ENCODE data around the gene ANKRD9.

ANKRD9 gene

DNA sequence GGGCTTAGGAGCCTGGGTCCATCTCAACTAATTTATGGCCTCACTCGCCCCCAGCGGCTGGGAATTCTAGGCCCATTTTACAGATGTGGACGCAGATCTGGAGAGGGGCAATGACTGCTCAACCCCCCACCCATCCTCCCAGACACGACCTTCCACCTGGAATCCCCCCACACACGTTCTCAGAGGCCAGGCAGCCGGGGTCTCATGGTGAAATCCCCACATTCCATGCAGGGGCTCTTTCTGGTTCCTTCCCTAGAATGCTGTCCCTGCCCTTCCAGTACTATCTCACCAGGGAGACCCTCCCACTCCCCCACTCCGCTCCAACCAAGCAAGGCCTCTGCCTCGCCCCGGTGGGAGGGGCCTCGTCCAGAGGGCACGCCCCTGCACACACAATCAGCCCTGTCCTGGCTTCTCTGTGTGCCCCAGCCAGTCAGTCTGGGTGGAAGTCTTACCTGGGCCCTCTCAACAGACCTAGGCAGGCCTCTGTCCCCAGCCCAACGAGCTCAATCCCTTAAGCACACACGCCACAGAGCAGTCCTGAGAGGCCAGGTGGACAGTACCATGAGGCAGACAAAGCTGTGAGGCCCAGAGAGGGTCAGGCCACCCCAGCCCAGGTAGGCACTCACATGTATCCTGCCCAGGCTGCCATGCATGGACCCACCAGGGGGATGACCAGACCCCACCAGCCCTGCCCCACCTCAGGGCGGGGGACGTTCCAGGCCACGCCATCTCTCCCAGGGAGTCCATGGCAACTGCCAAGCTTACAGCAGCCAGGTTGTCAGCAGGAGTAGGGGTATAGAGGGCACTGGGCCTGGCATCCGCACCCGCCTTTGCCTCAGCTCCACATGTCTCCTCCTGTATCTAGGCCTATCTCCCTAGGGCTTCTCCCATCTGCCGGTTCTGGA lies 1.3 kb upstream of the ANKRD9 start:
- DNase-seq (ENCODE audit: low spot score): no peak
- TF ChIP-seq, protein P1, sequence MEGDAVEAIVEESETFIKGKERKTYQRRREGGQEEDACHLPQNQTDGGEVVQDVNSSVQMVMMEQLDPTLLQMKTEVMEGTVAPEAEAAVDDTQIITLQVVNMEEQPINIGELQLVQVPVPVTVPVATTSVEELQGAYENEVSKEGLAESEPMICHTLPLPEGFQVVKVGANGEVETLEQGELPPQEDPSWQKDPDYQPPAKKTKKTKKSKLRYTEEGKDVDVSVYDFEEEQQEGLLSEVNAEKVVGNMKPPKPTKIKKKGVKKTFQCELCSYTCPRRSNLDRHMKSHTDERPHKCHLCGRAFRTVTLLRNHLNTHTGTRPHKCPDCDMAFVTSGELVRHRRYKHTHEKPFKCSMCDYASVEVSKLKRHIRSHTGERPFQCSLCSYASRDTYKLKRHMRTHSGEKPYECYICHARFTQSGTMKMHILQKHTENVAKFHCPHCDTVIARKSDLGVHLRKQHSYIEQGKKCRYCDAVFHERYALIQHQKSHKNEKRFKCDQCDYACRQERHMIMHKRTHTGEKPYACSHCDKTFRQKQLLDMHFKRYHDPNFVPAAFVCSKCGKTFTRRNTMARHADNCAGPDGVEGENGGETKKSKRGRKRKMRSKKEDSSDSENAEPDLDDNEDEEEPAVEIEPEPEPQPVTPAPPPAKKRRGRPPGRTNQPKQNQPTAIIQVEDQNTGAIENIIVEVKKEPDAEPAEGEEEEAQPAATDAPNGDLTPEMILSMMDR (conservative IDR thresholded peaks at IDR 0.05; ENCODE audit: low read depth): no peak
- peak overlapping the region; percentile 100 for H3K27ac ChIP-seq
- POLR2A ChIA-PET (ENCODE audit: low non-redundant PET): interaction anchor here (0.6 kb wide), 2 partner anchors 83 to 119 kb away, joined by 3 to 4 read pairs; no protein-coding TSS in a partner anchor
- CTCF ChIA-PET: interaction anchor here (0.5 to 1.0 kb wide), 2 partner anchors 73 to 83 kb away, joined by 3 to 5 read pairs; no protein-coding TSS in a partner anchor

DNA sequence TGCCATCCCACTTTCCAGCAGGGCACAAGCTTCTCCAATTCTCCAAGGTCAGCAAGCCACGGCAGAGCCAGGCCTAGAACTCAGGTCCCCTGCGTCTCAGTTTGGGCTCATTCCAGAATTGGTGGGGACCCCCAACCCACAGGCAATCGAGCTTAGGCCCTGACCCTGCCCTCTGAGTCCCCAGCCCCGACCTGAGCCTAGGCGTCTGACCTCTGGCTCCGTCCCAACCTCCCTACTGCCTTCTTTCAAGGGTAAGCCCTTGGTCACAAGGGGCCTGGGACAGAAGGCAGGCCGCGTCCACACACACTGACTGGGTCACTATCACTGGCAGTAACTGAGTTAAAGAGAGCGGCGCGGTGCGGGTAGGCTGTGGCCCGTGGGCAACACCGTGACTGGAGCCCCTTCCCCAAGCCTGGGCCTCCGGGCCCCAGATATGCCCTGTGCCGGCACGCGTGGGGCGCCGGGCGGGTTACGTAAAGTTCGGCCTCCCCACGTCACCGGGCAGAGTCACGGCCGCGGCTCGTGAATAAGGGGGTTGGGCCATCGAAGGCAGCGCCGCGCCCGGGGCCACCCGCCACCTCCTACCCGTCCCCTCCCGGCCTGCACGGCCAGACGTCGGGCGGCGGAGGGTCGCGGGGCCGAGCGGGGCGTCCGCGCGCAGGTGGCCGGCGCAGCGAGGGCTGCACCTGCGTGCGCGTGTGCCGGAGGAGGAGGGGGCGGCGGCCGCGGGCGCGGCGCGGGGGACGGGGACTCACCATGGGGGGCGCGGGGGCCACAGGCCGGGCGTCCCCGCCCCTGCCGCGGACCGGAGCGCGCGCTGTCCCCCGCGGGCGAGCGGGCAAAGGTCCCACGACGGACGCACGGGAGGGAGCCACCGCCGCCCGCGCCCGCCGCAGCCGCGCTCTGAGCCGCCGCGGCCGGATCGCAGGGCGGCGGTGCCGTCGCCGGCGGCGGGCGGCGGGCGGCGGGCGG lies 516 bp downstream of the ANKRD9 start:
- no peak for DNase-seq (ENCODE audit: low spot score)
- TF ChIP-seq, protein P1 (conservative IDR thresholded peaks at IDR 0.05; ENCODE audit: low read depth): no peak
- CTCF ChIA-PET: interaction anchor here (0.6 to 1.6 kb wide), 6 partner anchors 9 to 564 kb away, joined by 3 to 8 read pairs (median 4); no protein-coding TSS in a partner anchor
- peak overlapping the region; percentile 100 for H3K27ac ChIP-seq
- POLR2A ChIA-PET (ENCODE audit: low non-redundant PET): interaction anchor here (1.0 kb wide), 1 partner anchor 17 kb away, joined by 7 read pairs; no protein-coding TSS in a partner anchor

DNA sequence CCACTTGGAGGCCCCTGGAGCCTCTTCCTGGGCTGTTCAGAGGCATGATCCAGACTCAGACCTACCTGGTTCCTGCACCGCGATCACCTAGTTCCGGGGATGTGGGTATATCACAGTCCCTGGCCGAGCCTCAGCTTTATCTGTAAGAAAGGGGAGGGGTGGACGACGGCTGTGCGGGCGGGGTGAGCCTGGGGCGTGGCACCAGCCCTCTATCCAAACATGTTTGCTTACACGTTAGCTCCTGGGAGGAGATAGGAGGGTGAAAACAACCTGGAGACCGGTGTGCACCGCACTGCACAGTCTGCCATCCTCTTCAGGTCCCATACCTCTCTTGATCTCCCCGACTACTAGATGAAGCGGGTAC lies 1.2 kb downstream of the ANKRD9 start:
- TF ChIP-seq, protein P1 (conservative IDR thresholded peaks at IDR 0.05; ENCODE audit: low read depth): no peak
- CTCF ChIA-PET: interaction anchor here (0.6 to 1.6 kb wide), 6 partner anchors 9 to 564 kb away, joined by 3 to 8 read pairs (median 4); no protein-coding TSS in a partner anchor
- POLR2A ChIA-PET (ENCODE audit: low non-redundant PET): interaction anchor here (1.0 kb wide), 1 partner anchor 18 kb away, joined by 7 read pairs; no protein-coding TSS in a partner anchor
- peak; percentile 82 for DNase-seq (ENCODE audit: low spot score)
- H3K27ac ChIP-seq: peak overlapping the region; percentile 100

DNA sequence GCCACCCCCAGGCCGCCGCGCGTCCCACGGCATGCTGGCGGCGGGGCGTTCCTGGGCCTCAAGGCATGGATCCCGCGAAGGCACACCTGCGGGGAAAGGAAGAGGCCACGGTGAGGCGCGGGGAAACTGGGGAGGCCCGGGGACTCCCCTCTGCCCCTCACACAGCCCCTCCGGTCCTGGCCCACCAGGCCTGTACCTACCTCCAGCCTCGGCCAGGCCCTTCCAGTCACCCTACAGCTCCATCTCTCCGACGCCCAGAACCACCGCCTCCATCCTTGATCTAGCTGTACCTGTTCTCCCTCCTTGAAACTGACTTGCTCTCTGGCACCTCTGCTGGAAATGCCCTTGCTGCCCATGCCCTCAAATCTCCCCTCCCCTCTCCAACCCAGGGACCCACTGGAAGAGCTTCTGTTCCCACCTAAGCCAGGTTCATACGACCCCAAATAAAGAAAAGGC lies 1.7 kb downstream of the ANKRD9 start:
- H3K27ac ChIP-seq: peak overlapping the region; percentile 100
- ChIA-PET POLR2A (ENCODE audit: low non-redundant PET) (interaction anchor here (1.0 kb wide), 1 partner anchor 18 kb away, joined by 7 read pairs; no protein-coding TSS in a partner anchor), CTCF (interaction anchor here (0.7 to 1.6 kb wide), 4 partner anchors 8 to 69 kb away, joined by 3 to 8 read pairs (median 4); no protein-coding TSS in a partner anchor)
- TF ChIP-seq, protein P1 (conservative IDR thresholded peaks at IDR 0.05; ENCODE audit: low read depth): no peak
- DNase-seq (ENCODE audit: low spot score): no peak

DNA sequence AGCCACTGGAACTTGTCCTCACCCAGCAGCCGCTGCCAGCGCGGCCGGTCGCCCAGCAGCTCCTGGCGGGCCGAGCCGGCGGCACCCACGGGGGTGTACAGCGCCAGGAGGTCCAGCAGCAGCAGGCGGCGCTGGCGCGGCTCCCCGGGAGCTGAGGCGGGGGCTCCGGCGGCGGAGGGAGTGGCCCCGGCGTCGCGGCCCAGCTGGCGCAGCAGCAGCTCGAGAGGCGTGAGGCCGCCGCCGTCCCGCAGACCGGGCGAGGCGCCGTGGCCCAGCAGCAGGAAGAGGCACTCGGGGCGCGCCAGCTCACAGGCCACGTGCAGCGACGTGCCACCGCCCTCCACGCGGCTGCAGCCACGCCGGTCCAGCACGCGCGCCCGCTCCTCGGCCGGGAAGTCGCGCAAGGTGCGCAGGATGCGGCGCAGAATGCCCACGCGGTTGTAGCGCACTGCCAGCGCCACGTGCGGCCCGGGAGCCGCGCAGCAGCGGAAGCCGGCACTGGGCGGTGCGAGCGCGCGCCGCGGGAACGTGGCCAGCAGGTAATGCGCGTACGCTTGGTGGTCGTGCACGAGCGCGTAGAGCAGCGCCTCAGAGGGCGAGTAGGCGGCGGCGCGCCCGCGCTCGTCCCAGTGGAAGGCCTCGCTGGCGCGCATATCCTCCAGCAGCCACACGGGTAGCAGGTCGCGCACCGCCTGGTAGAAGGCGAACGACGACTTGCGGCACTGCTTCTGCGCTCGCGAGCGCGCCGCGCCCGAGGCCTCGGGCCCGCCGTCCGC lies 2.3 kb downstream of the ANKRD9 start:
- TF ChIP-seq, protein P1 (conservative IDR thresholded peaks at IDR 0.05; ENCODE audit: low read depth): no peak
- H3K27ac ChIP-seq: peak overlapping the region; percentile 100
- CTCF ChIA-PET: interaction anchor here (1.0 to 1.6 kb wide), 4 partner anchors 7 to 69 kb away, joined by 4 to 8 read pairs (median 4); no protein-coding TSS in a partner anchor
- POLR2A ChIA-PET (ENCODE audit: low non-redundant PET): no interaction called here
- DNase-seq (ENCODE audit: low spot score): no peak
